A172 (cell line): ENCODE measurements around the gene TNKS1BP1. TPM values are rescaled to one million over a fixed set of nuclear protein-coding genes. Genes with fewer than 3 reads are reported as not detected.
"Not testable (repeated sequence)": the region's sequence is repeated elsewhere in the genome, so short reads cannot be mapped to it uniquely, and the experiment has no call there.

Experiments used
- DNase-seq: peaks from one replicate; pipeline ENCODE4 v3.0.0-alpha.2; 2015; ENCODE audit warnings: low spot score
- total RNA-seq: library from RNA; depleted of rRNA; stranded (reverse); fragments of >200 nt; shearing (Covaris generic); gene quantifications from 2 replicates; pipeline ENCODE4 v1.2.3, GENCODE V29; 2014

The TNKS1BP1 gene
- total RNA-seq, 1 experiment from 2014 or later = 43.8 TPM

DNA sequence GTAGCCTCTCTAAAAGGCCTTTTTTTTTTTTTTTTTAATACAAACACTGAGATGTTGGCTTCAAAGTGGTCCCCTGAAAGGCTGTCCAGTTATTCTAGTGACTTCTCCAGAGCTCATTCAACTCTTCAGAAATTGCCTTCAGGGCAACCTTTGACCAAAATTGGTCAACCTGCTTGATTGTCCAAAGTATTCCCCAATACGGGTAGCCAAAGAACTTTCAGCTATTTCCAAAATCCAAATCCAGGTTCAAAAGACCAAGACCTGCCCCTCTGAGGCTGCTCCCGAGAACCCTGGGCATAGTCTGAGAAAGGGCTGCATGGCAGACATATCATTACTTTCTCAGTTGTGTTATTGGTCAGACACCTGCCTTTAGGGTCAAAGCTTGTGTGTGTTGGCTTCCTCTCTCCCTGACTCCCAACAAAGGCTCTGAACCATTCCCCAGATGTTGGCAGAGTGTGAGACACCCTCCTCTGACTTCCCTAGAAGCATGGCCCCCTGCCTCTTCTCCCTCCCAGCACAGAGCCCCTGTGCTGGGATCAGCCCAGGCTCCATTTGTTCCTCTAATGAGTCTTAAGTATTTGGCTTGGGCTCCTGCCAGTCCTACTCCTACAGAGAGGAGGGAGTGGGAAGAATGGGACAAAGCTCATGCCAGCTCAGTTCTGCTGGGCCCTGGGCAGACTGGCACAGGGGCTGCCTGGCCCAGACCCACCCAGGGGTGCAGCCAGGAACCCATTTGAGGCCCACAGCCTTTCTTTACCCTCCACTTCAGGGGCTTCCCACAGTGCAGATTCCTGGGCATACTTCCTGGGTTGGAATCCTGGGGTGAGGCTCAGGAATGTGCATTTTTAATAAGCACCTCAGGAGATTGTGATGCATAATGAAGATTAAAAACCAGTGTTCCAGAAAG lies 30.3 kb downstream of the TNKS1BP1 start:
- DNase-seq = peak; percentile 54

DNA sequence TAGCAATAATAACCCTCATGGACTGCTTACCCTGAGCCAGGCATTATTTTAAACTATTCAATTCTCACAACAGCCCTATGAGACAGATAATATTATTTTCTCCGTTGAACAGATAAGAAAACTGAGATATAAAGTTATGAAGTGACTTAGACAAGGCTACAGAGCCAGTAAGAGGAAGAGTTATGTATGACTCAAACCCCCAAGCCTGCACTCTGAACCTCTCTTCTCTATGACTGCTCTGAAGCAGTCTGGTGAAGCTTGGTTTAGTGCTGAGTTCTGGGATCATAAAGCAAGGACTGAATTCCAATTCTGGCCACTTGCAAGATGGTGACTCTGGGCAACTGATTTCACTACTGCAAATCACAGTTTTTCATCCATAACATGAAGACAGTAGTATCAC lies 34.5 kb downstream of the TNKS1BP1 start:
- no peak for DNase-seq

DNA sequence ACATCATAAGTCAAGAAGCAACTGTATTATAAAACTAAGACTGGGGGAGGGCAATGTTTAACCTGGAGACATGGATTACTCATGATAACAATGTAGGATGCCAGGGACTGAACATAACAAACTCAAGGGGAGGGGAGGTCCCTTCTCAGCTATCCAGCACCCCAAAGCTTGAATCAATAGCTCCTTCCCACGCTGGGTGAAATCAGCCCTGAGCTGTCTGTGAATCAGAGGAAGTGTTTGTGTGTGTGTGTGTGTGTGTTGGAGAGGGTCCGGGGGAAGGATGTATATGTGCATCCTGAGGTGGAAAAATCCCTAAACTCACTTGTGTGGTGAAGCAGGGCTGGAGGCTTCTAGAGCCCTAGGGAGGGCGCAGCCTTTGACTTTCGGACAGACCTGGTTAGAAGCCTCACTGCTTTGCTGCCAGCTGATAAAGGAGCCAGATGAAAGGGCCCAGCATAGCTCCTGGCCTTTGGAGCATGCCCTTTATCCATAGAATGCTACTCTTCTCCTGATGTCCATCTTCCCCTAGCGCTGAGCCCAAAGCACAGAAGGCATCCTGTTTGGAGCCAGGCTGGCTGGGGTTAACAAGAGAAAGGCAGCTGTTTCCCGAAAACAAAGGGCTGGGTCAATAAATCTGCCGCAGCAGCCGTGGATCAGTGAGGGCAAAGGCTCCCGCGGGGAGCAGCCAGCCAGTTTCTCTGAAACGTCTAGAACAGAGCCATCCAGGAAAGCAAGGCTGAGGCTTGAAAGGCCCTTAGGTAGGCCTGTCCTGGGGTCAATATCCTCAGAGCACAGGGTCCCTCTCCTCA lies 35.8 kb downstream of the TNKS1BP1 start:
- peak; percentile 49 for DNase-seq

DNA sequence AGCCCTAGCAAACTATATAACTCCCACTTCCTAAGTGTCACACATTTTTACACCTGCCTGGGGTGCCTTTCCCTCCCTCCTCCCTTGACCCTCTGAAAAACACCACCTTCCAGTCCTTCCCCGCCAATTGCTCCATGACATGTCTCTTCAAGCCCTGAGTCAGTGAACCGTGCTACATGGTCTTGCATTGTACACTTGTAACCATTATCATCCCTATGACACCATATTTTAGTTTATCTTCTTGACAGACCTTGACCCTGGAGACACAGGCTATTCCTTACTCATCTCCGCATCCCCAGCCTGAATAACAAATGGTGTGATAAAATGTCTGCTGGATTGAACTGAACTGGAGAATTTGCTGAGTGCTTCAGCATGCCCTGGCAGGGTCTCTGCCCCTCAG lies 36.9 kb downstream of the TNKS1BP1 start:
- no peak for DNase-seq

DNA sequence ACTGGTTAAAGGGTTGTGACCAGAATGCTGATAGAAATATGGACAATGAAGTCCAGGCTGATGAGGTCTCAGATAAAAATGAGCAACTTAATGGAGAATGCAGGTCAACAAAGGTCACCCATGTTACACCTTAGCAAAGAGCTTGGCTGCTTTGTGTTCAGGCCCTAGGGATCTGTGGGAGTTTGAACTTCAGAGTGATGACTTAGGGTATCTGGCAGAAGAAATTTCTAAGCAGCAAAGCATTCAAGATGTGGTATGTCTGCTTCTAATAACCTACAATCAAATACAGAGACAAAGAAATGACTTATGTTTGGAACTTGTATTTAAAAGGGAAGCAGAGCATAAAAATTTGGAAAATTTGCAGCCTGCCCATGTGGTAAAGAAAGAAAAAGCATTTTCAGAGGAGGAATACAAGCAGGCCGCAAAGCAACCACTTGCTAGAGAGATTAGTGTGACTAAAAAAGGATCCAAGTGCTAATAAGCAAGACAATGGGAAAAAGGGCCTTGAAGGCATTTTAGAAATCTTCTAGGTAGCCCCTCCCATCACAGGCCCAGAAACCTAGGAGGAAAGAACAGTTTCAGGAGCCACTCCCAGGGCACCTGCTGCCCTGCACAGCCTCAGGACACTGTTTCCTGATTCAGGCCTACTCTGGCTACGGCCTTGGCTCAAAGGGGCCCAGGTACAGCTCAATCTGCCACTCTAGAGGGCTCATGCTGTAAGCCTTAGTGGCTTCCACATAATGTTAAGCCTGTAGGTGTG lies 41.3 kb downstream of the TNKS1BP1 start:
- no peak for DNase-seq

DNA sequence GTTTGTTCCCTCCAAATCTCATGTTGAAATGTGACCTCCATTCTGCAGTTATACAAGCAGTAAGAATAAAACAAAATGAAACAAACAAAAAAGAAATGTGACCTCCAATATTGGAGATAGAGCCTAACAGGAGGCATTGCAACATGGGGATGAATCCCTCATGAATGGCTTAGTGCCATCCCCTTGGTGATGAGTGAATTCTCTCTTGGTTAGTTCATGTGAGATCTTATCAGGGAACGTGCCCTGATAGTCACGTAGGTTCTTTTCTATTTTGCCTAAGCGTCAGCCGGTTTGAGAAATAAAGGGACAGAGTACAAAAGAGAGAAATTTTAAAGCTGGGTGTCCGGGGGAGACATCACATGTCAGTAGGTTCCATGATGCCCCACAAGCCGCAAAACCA lies 43.2 kb downstream of the TNKS1BP1 start:
- DNase-seq = not testable (repeated sequence)

DNA sequence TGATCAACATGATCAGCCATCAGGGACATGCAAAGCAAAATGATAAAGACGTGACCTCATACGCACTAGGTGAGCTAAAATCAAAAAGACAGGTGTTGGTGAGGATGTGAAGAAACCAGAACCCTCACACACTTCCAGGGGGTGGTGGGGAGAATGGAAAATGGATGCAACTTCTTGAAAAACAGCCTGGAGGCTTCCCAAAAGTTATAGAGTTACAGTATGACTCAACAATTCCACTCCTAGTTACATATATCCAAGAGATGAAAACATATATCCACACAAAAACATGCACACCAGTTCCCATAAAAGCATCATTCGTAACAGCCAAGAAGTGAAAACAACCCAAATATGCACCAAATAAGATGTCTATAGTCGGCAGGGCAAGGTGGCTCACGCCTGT lies 45.6 kb downstream of the TNKS1BP1 start:
- no peak for DNase-seq

DNA sequence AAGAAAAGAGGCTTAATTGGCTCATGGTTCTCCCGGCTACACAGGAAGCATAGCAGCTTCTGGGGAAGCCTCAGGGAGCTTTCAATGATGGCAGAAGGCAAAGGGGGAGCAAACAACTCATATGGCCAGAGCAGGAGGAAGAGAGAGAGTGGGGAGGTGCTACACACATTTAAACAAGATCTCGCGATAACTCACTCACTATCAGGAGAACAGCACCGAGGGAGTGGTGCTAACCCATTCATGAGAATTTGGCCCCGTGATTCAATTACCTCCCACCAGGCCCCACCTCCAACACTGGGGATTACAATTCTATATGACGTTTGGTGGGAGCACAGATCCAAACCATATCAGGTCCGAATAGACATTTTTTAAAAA lies 46.0 kb downstream of the TNKS1BP1 start:
- DNase-seq = no peak

DNA sequence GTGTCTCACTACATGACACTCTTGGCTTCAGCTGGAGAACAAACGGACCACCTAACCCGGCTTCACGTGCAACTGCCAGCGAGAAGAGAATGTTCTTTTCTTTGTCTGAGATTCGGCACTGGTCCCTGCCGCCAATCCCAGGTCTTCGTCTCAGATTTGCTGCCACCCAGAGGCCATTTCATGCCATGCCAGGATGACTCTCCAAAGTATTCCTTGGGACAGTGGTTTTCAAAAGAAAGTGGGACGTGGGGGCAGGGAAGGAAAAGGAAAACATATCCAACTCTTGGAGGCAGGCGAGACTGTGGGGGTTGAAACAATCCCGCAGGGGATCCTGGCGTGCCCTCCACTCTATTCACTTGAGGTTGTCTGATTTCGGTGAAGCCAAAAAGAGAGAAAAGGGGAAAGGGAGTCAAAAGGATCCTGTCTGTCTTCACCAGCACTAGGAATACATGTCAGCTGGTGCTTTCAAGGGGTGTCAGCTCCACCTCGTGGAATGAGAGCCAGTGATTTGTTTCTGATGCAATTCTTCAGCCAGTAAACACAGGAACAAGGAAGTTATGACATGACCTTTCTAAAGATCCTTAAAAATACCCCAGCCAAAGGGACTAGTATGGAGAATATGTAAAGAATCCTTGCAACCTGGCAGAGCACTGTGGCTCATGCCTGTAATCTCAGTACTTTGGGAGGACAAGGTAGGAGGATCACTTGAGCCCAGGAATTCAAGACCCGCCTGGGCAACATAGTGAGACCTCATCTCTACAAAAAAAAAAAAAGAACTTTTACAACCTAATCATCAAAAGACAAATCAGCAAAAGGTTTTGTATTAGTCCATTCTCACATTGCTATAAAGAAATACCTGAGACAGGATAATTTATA lies 46.7 kb downstream of the TNKS1BP1 start:
- DNase-seq = peak; percentile 70

DNA sequence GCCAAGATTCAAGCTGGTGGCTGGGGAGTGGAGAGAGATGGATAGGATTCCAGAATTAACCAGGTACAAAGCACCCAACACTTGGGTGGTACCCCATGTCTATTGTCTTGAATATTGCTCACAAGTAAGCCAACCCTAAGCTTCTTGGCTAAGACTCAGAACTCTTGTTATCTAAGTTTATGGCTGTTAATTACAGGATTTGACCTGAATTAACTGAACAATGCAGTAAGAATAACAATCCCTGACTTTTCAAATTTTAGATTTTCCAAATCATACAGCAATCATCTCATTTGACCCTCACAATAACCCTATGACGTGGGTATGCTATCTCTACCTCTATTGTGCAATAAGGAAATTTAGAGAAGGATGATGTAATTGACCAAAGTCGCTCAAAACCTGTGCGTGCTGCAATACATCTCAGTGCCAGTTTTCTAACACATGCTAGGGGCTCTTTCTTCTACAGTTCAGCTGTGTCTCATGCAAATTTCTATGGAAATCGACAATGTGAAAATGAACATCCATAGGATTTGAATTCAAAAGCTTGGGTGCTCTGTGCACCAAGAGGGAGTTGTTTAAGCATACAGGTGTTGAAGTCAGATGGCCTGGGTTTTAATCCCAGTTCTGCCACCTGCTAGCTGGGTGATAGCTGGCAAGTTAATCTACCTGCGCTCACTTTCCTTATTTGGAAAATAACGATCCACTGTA lies 47.6 kb downstream of the TNKS1BP1 start:
- DNase-seq = no peak

DNA sequence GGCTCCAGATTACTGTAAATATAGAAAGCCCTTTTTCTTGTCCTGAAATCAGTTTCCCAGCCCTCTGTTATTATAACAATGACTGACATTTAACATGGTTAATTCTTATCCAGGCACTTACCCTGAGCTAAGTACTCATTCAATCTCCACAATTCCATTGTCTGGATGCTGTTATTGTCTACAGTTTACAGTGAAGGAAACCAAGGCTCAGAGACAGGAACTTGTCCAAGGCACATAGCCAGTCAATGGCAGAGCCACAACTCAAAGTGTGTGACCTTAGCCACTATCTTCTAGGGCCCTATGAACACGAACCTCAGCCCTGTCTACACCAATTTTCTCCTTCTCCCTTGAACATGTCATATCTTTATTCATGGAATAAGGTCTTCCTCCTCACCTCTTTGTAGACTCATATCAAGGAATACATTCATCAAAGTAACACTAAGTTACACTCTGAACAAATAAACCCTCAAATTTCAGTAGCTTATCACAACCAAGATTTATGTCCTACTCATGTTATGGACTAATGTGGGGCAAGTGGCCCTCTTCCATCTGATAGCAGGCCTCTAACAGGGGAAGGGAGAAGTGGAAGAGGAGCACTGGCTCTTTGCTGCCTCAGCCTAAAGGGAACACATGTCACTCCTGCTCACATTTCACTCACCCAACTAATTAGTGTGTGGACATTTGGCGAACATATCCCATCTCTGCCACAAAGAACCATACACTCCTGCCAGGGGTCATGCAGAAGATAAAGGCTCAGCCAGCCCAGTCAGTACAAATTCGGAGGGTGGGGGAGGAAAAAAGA lies 48.4 kb downstream of the TNKS1BP1 start:
- no peak for DNase-seq

DNA sequence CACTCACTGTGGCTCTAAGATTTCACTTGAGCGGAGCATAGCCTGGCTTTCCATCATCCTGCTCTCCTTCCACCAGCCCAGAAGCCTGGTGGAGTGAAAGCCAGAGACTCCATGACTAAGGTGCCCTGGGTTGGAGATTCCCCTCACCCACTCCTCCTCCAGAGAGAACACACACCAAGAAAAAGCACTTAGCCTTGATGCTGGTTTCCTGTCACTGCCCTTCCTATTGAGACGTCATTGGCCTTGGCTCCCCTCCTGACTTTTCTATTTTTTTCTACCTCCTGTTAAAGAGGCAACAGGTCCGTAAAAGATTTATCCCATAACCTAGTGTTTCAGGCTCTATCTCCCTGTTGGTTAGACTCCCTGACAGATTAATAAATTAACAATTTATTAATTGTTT lies 49.2 kb downstream of the TNKS1BP1 start:
- no peak for DNase-seq

DNA sequence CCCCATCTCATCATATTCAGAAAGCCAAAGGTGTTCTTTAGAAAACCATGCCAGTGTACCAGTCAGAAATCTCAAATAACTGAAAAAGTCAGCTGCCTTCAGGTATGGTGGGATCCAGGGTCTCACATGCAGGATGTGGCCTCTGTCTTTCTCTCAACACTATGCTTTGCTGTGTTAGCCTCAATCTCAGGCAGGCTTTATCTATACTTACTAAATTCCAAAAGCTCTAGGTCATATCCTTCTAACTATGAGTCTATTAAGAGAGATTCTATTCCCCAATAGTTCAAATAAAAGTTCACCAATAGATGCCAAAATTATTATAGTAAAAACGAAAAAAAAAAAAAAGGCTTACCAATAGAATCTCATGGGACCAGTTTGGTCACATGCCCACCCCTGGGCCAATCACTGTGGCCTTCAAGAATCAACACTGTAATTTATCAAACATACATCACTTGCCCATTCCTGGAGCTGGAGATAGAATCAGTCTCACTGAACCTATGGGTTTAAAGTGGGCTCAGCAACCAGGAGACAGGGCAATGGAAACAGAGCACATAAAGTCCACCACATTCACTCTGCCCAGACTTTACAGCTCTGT lies 49.8 kb downstream of the TNKS1BP1 start:
- no peak for DNase-seq

DNA sequence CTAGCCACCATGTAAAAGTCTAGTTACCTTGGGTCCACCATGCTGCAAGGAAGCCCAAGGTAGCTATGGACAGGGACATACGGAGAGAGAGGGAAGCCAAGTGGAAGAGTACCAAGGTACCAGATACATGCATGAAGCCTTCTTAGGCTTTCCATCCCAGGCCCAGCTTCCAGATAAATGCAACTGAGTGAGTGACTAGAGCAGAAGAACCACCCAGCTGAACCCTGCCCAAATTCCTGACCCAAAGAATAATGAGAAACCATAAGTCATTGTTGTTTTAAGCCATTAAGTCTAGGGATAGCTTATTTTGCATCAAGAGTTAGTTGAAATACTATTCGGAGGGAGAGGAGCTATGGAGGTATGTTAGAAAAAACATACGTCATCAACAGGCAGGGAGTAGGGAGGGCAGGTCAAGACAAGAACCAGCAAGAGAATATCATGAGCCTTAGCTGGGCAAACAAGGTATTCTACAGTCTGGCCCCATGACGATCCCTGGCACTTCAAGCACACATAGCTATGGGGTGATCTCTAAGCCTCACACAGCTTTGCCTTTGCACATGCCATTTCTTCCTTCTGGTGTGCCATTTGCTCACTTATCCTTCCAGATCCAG lies 51.2 kb downstream of the TNKS1BP1 start:
- DNase-seq = no peak

DNA sequence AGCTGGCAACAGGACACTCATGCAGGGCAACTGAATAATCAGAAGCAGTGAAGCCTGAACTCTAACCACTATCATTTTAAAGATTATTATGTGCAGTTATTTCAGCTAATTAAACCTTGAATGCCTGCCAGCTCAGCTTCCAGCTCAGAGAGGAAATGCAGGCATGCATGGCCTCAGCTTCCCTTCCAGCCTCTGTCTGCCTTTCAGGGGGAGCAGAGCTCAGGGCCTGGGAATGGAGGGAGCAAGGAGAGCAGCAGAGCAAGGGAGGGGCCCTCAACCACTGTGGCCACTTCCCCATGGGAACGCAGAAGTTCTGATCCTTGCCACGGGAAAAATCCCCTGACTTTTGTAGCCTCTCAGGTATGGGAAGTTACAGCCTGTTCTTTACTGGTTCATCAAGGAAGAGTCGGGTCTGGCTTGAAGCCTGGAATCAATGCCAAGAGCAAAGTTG lies 55.2 kb downstream of the TNKS1BP1 start:
- DNase-seq = no peak

DNA sequence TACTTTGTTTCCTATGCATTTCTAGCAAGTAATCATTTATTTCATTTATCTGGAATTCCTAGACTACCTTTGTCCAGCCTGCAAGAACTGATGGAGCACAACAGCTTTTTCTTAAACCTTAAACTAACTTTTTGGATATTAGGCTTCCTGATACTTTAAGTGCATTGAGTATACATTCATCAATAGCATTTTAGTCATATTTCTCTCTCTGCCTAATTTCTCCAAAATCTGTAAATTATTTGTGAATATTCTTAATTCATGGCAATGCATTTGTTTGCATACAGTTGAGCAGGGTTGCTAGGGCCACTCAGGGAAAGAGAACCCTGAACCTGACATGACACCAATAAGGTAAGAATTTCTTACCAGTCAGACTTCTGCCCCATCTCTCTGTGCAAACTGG lies 58.6 kb downstream of the TNKS1BP1 start:
- no peak for DNase-seq

DNA sequence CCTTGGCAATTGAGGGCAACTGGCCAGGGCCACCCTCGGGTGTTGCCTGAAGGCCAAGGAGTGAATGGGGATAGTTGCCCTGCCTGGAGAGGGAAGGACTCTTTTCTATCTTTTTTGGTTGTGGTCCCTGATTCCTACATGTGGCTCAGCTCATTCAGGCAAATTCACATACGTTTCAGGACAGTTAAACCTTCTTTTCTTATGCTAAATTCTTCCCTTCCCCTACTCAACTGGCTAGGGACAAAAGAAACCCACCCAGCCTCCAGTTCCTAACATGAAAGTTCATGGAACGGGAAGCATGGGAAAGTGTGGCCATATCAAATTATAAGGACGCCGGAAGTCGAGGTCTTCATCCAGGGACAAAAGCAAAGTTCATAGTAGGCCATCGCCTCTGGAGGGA lies 61.4 kb downstream of the TNKS1BP1 start:
- DNase-seq = no peak

DNA sequence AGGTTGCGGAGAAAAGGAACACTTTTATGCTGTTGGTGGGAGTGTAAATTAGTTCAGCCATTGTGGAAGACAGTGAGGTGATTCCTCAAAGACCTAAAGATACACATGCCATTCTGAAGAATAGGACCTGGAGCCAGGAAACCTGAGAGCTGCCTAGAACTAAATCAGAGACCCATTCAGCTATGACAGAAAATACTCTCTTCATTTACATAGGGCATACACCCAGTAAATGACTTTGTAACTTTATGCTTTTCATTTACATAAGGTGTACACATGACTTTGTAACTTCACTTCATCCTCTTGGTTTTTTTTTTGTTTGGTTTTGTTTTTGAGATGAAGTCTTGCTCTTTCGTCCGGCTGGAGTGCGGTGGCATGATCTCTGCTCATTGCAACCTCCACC lies 62.6 kb downstream of the TNKS1BP1 start:
- DNase-seq = no peak
